Coronary artery (tissue), 2 donors: ENCODE data around the gene NIPBL.
A peak's percentile ranks its signal among the peaks of the same experiment; 100 is the strongest.

Source experiments
- DNase-seq: peaks from one replicate; pipeline ENCODE4 v3.0.0-alpha.2; 2017; ENCODE audit warnings: low spot score
- H3K27ac ChIP-seq, 2 donors: fragments of 200-600 bp; sonication (generic); one replicate each; pipeline ENCODE4 v1.5.1; 2016 to 2019
- H3K4me3 ChIP-seq: fragments of 200-600 bp; sonication (generic); 2 replicates; pipeline ENCODE4 v1.5.1; 2016; ENCODE audit warnings: mild to moderate bottlenecking, moderate library complexity
- TF ChIP-seq, protein P1 (sequence below): fragments of 200-600 bp; sonication (generic); IDR thresholded peaks from one replicate; pipeline ENCODE4 v1.5.1; 2019; ENCODE audit warnings: antibody characterized with exemption

NIPBL gene

GRCh38 chr5:36876299-36876964, at the start of gene NIPBL:
TSS of gene NIPBL (plus strand) at chr5:36876769. CDS start at chr5:36953697, 76,928 bp downstream.
- peak within 1 kb of the TSS; percentile 88 for H3K4me3 ChIP-seq

DNA sequence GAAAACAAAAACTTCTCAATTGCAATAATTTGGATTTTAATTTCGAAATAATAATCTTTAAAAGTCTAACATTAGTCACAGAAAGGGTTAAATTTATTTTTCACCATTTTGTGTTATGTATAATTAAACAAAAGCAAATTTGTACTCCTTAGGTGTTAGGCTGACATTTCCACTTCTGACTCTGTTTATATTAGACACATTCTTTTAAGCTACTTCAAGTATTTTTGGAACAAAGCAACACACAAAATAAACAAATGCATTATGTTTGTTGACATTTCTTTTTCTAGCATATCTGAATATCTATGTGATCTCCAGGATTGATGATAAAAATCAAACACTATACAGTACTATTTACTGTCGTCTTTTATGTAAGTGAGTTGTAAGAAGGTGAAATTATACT, 44.3 kb upstream of the NIPBL start:
- no peak for DNase-seq
- Histone ChIP-seq H3K4me3 (no peak overlapping the region), H3K27ac (no peak overlapping the region)
- TF ChIP-seq, protein P1, sequence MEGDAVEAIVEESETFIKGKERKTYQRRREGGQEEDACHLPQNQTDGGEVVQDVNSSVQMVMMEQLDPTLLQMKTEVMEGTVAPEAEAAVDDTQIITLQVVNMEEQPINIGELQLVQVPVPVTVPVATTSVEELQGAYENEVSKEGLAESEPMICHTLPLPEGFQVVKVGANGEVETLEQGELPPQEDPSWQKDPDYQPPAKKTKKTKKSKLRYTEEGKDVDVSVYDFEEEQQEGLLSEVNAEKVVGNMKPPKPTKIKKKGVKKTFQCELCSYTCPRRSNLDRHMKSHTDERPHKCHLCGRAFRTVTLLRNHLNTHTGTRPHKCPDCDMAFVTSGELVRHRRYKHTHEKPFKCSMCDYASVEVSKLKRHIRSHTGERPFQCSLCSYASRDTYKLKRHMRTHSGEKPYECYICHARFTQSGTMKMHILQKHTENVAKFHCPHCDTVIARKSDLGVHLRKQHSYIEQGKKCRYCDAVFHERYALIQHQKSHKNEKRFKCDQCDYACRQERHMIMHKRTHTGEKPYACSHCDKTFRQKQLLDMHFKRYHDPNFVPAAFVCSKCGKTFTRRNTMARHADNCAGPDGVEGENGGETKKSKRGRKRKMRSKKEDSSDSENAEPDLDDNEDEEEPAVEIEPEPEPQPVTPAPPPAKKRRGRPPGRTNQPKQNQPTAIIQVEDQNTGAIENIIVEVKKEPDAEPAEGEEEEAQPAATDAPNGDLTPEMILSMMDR: no peak

More at GRCh38 chr5:36876299-36876964, at the start of gene NIPBL:
- DNase-seq: peak; percentile 94
- TF ChIP-seq, protein P1: no peak
- peak within 1 kb of the TSS; percentile 97 to 98 for H3K27ac ChIP-seq

DNA sequence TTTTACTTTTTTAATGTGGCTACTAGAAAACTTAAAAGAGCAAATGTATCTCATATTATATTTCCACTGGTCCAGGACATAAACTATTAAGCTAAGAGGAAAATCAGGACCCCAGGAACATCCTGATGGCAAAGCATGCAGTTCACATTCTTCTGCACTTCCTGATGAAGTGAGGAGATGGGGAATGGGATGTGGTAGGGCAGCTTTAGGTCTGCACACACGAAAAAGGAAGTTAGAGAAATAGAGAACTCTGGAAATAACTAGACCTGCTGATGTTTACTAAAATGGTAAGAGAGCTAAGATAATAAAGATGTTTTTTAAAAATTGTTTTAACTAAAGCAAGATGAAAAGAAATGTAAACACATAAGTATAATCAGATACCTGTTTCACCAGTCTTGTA, 39.7 kb upstream of the NIPBL start:
- H3K4me3 ChIP-seq: no peak overlapping the region
- TF ChIP-seq, protein P1: no peak

GRCh38 chr5:36839489-36840476, 36.8 kb upstream of the NIPBL start:
- Histone ChIP-seq H3K4me3 (no peak overlapping the region), H3K27ac (no peak overlapping the region)
- TF ChIP-seq, protein P1: no peak
- DNase-seq: no peak

More for the DNA sequence above, 39.7 kb upstream of the NIPBL start:
- H3K27ac ChIP-seq: no peak overlapping the region
- no peak for DNase-seq

- TF ChIP-seq, protein P1: no peak
- H3K4me3 ChIP-seq: no peak overlapping the region
- no peak for DNase-seq
- no peak overlapping the region for H3K27ac ChIP-seq
Measured at GRCh38 chr5:36841677-36842076, 34.9 kb upstream of the NIPBL start.

- Histone ChIP-seq H3K27ac (no peak overlapping the region), H3K4me3 (no peak overlapping the region)
- TF ChIP-seq, protein P1: no peak
- DNase-seq: no peak
Measured at GRCh38 chr5:36842087-36842486, 34.5 kb upstream of the NIPBL start.
